HEK293 (cell line): ENCODE data around the gene NPR2.

Experiments used
- CTCF ChIA-PET: fragments of 350-600 bp; formaldehyde crosslinking; extraction: SDS; loops from one replicate; lab custom pipeline; 2021; ENCODE audit warnings: antibody characterized with exemption; lab: Yijun Ruan, JAX
- POLR2A ChIA-PET: fragments of 300-600 bp; formaldehyde crosslinking; extraction: SDS; loops from one replicate; lab custom pipeline; 2020; ENCODE audit warnings: antibody characterized with exemption, inconsistent platforms; lab: Yijun Ruan, JAX
- H3K27ac ChIP-seq: fragments of 200-500 bp; sonication (Bioruptor generic); 2 replicates; pipeline ENCODE4 v1.5.1; 2014; ENCODE audit warnings: low read depth, low read length, control low read depth, inconsistent platforms; ENCODE audit errors: extremely low read depth
- H3K36me3 ChIP-seq, 2 experiments: fragments of 200-500 bp in 1 of 2; sonication (Bioruptor generic) in 1 of 2; 1 replicate in 1 of 2; 2 replicates in 1 of 2; pipeline ENCODE4 v1.5.1; 2014 to 2017; ENCODE audit warnings: inconsistent platforms in 2 of 2, low read length in 2 of 2; ENCODE audit not compliant: control insufficient read depth in 2 of 2, insufficient read depth in 1 of 2
- H3K4me1 ChIP-seq: fragments of 200-500 bp; sonication (Bioruptor generic); 2 replicates; pipeline ENCODE4 v1.5.1; 2014; ENCODE audit warnings: mild to moderate bottlenecking, low read length, inconsistent platforms; ENCODE audit not compliant: control insufficient read depth, insufficient read depth
- H3K4me3 ChIP-seq: 2 replicates; pipeline ENCODE4 v1.5.1; 2011; ENCODE audit warnings: low read depth, mild to moderate bottlenecking, control low read depth, low read length, moderate library complexity
- H3K9me3 ChIP-seq: fragments of 200-500 bp; sonication (Bioruptor generic); 2 replicates; pipeline ENCODE4 v1.5.1; 2014; ENCODE audit warnings: low read depth, low read length, inconsistent platforms; ENCODE audit not compliant: control insufficient read depth, insufficient read depth
- BCL11A ChIP-seq: fragments of 450-650 bp; formaldehyde crosslinking; IDR thresholded peaks from 2 replicates; pipeline ENCODE4 v1.5.1; 2016; ENCODE audit warnings: low read depth, missing biosample characterization, missing genetic modification characterization
- BCL11B ChIP-seq: fragments of 450-650 bp; formaldehyde crosslinking; IDR thresholded peaks from 2 replicates; pipeline ENCODE4 v1.5.1; 2016; ENCODE audit warnings: low read depth, missing biosample characterization, missing genetic modification characterization
- GLIS1 ChIP-seq: fragments of 450-650 bp; formaldehyde crosslinking; IDR thresholded peaks from 2 replicates; pipeline ENCODE4 v1.5.1; 2016; ENCODE audit warnings: missing biosample characterization, missing genetic modification characterization
- HOXA7 ChIP-seq: sonication (generic); formaldehyde crosslinking; IDR thresholded peaks from 2 replicates; pipeline ENCODE4 v1.8.1; 2022; ENCODE audit warnings: missing genetic modification reagents, borderline replicate concordance
- HOXD13 ChIP-seq: sonication (generic); formaldehyde crosslinking; IDR thresholded peaks from 2 replicates; pipeline ENCODE4 v1.8.0; 2022; ENCODE audit warnings: missing genetic modification reagents, borderline replicate concordance
- KLF8 ChIP-seq: fragments of 450-650 bp; formaldehyde crosslinking; IDR thresholded peaks from 2 replicates; pipeline ENCODE4 v1.5.1; 2016; ENCODE audit warnings: missing biosample characterization, missing genetic modification characterization
- RBAK ChIP-seq: fragments of 450-650 bp; formaldehyde crosslinking; IDR thresholded peaks from 2 replicates; pipeline ENCODE4 v1.5.1; 2016; ENCODE audit warnings: missing biosample characterization, missing genetic modification characterization
- YY1 ChIP-seq: fragments of 450-650 bp; formaldehyde crosslinking; IDR thresholded peaks from 2 replicates; pipeline ENCODE4 v1.5.1; 2018; ENCODE audit warnings: missing biosample characterization, missing genetic modification characterization
- ZEB2 ChIP-seq: fragments of 450-650 bp; formaldehyde crosslinking; IDR thresholded peaks from 2 replicates; pipeline ENCODE4 v1.5.1; 2016; ENCODE audit warnings: missing biosample characterization, missing genetic modification characterization
- ZFHX2 ChIP-seq: fragments of 450-650 bp; formaldehyde crosslinking; conservative IDR thresholded peaks from 2 replicates; pipeline ENCODE4 v1.5.1; 2016; ENCODE audit warnings: missing biosample characterization, missing genetic modification characterization
- ZNF112 ChIP-seq: fragments of 450-650 bp; formaldehyde crosslinking; IDR thresholded peaks from 2 replicates; pipeline ENCODE4 v1.5.0; 2017; ENCODE audit warnings: missing biosample characterization, missing genetic modification characterization
- ZNF146 ChIP-seq: fragments of 450-650 bp; formaldehyde crosslinking; IDR thresholded peaks from 2 replicates; pipeline ENCODE4 v1.5.1; 2016; ENCODE audit warnings: missing biosample characterization, missing genetic modification characterization
- ZNF184 ChIP-seq: fragments of 450-650 bp; IDR thresholded peaks from 2 replicates; pipeline ENCODE4 v1.5.1; 2018; ENCODE audit warnings: missing biosample characterization, mild to moderate bottlenecking, missing genetic modification characterization
- ZNF19 ChIP-seq: fragments of 450-650 bp; formaldehyde crosslinking; IDR thresholded peaks from 2 replicates; pipeline ENCODE4; 2016; ENCODE audit warnings: missing biosample characterization, missing genetic modification characterization, low read depth
- ZNF354C ChIP-seq: fragments of 450-650 bp; formaldehyde crosslinking; IDR thresholded peaks from 2 replicates; pipeline ENCODE4 v1.5.1; 2016; ENCODE audit warnings: missing biosample characterization, missing genetic modification characterization, low read depth, borderline replicate concordance
- ZNF585B ChIP-seq: fragments of 450-650 bp; formaldehyde crosslinking; IDR thresholded peaks from 2 replicates; pipeline ENCODE4 v1.5.1; 2016; ENCODE audit warnings: missing biosample characterization, missing genetic modification characterization
- ZNF596 ChIP-seq: fragments of 450-650 bp; IDR thresholded peaks from 2 replicates; pipeline ENCODE4 v1.5.0; 2018; ENCODE audit warnings: missing biosample characterization, mild to moderate bottlenecking, missing genetic modification characterization, moderate library complexity
- ZNF701 ChIP-seq: fragments of 450-650 bp; formaldehyde crosslinking; IDR thresholded peaks from 2 replicates; pipeline ENCODE4 v1.5.1; 2016; ENCODE audit warnings: missing biosample characterization, missing genetic modification characterization
- ZNF792 ChIP-seq: fragments of 450-650 bp; formaldehyde crosslinking; IDR thresholded peaks from 2 replicates; pipeline ENCODE4 v1.5.1; 2016; ENCODE audit warnings: missing biosample characterization, missing genetic modification characterization
- ZNF830 ChIP-seq: fragments of 450-650 bp; IDR thresholded peaks from 2 replicates; pipeline ENCODE4 v1.5.0; 2018; ENCODE audit warnings: missing biosample characterization, missing genetic modification characterization, low read depth, mild to moderate bottlenecking, moderate library complexity
- TF ChIP-seq, protein P1 (sequence below): fragments of 450-650 bp; formaldehyde crosslinking; IDR thresholded peaks from 2 replicates; pipeline ENCODE4 v1.5.1; 2016; ENCODE audit warnings: missing biosample characterization, missing genetic modification characterization
- TF ChIP-seq, protein P2 (sequence below): fragments of 450-650 bp; formaldehyde crosslinking; IDR thresholded peaks from 2 replicates; pipeline ENCODE4 v1.5.1; 2016; ENCODE audit warnings: missing biosample characterization, missing genetic modification characterization

The NPR2 gene

DNA sequence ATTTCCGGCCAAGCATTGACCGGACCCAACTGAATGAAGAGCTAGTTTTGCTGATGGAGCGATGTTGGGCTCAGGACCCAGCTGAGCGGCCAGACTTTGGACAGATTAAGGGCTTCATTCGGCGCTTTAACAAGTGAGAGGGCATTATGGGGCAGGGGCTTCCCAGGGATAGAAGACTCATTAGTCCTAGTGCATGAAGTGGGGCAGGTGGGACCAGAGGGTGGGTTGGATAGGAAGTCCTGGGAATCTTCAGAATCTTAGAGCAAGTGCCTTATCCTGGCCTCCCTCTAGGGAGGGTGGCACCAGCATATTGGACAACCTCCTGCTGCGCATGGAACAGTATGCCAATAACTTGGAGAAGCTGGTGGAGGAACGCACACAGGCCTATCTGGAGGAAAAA, 14.7 kb downstream of the NPR2 start:
- H3K27ac ChIP-seq, result no peak overlapping the region
- H3K9me3 ChIP-seq, result no peaks in the 10 kb centered on the region
- no peaks in the 10 kb centered on the region for H3K4me1 ChIP-seq
- ChIA-PET POLR2A (no interaction called here), CTCF (interaction anchor here (0.5 to 4.6 kb wide), 4 partner anchors 16 to 140 kb away, joined by 3 to 24 read pairs (median 4); no protein-coding TSS in a partner anchor)
- TF ChIP-seq HOXA7 (CRISPR knock-in tag), result no peak
- TF ChIP-seq GLIS1 (tag by site-specific recombination), result no peak
- TF ChIP-seq ZNF354C (tag by site-specific recombination), result no peak
- TF ChIP-seq ZNF112 (tag by site-specific recombination), result no peak
- no peak for TF ChIP-seq ZEB2 (tag by site-specific recombination)
- no peak for TF ChIP-seq ZNF830 (tag by site-specific recombination)
- TF ChIP-seq ZNF146, result no peak
- TF ChIP-seq KLF8 (tag by site-specific recombination), result no peak
- no peak for TF ChIP-seq ZNF184 (tag by site-specific recombination)
- TF ChIP-seq HOXD13, result no peak
- TF ChIP-seq ZFHX2, result no peak
- TF ChIP-seq, protein P1, sequence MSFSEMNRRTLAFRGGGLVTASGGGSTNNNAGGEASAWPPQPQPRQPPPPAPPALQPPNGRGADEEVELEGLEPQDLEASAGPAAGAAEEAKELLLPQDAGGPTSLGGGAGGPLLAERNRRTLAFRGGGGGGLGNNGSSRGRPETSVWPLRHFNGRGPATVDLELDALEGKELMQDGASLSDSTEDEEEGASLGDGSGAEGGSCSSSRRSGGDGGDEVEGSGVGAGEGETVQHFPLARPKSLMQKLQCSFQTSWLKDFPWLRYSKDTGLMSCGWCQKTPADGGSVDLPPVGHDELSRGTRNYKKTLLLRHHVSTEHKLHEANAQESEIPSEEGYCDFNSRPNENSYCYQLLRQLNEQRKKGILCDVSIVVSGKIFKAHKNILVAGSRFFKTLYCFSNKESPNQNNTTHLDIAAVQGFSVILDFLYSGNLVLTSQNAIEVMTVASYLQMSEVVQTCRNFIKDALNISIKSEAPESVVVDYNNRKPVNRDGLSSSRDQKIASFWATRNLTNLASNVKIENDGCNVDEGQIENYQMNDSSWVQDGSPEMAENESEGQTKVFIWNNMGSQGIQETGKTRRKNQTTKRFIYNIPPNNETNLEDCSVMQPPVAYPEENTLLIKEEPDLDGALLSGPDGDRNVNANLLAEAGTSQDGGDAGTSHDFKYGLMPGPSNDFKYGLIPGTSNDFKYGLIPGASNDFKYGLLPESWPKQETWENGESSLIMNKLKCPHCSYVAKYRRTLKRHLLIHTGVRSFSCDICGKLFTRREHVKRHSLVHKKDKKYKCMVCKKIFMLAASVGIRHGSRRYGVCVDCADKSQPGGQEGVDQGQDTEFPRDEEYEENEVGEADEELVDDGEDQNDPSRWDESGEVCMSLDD, result no peak
- no peak for TF ChIP-seq BCL11B (tag by site-specific recombination)
- no peak for TF ChIP-seq BCL11A (tag by site-specific recombination)
- no peak overlapping the region for H3K4me3 ChIP-seq
- H3K36me3 ChIP-seq, result peaks cover 0 to 68% of the 10 kb centered on the region in 2 experiments; a peak in 2 of 3 replicates

DNA sequence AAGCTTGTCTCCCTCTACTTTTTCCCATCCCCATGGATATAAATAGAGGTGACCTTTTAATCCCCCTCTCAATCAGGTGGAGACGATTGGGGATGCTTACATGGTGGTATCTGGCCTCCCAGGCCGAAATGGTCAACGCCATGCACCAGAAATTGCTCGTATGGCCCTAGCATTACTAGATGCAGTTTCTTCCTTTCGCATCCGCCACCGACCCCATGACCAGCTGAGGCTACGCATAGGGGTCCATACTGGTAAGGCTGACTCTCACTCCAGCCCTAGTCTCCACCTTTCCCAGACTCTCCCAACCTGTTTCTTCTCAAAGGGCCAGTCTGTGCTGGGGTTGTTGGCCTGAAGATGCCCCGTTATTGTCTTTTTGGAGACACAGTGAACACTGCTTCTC, 17.0 kb downstream of the NPR2 start:
- ChIA-PET CTCF (interaction anchor here (1.7 kb wide), 1 partner anchor 18 kb away, joined by 5 read pairs; no protein-coding TSS in a partner anchor), POLR2A (interaction anchor here (1.0 kb wide), 1 partner anchor 8 kb away, joined by 4 read pairs; no protein-coding TSS in a partner anchor)
- Histone ChIP-seq H3K9me3 (no peaks in the 10 kb centered on the region), H3K4me3 (no peak overlapping the region), H3K4me1 (no peaks in the 10 kb centered on the region), H3K36me3 (peaks cover 0 to 55% of the 10 kb centered on the region in 2 experiments; a peak in 1 of 3 replicates), H3K27ac (no peak overlapping the region)
- TF ChIP-seq RBAK (tag by site-specific recombination), result no peak
- TF ChIP-seq ZNF792 (tag by site-specific recombination), result no peak
- TF ChIP-seq ZNF19, result no peak
- TF ChIP-seq ZNF184 (tag by site-specific recombination), result no peak
- no peak for TF ChIP-seq ZNF596 (tag by site-specific recombination)
- no peak for TF ChIP-seq ZNF701 (tag by site-specific recombination)
- TF ChIP-seq, protein P2, sequence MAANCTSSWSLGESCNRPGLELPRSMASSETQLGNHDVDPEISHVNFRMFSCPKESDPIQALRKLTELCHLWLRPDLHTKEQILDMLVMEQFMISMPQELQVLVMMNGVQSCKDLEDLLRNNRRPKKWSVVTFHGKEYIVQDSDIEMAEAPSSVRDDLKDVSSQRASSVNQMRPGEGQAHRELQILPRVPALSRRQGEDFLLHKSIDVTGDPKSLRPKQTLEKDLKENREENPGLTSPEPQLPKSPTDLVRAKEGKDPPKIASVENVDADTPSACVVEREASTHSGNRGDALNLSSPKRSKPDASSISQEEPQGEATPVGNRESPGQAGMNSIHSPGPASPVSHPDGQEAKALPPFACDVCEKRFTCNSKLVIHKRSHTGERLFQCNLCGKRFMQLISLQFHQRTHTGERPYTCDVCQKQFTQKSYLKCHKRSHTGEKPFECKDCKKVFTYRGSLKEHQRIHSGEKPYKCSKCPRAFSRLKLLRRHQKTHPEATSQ (tag by site-specific recombination), result no peak
- no peak for TF ChIP-seq YY1 (tag by site-specific recombination)
- TF ChIP-seq ZNF585B (tag by site-specific recombination), result no peak
